ENCODE results near the gene TNFSF8. TPM values are rescaled to one million over a fixed set of nuclear protein-coding genes. Genes with fewer than 3 reads are reported as not detected.

Gene TNFSF8
- total RNA-seq, 6 experiments from 2014 or later: not detected

DNA sequence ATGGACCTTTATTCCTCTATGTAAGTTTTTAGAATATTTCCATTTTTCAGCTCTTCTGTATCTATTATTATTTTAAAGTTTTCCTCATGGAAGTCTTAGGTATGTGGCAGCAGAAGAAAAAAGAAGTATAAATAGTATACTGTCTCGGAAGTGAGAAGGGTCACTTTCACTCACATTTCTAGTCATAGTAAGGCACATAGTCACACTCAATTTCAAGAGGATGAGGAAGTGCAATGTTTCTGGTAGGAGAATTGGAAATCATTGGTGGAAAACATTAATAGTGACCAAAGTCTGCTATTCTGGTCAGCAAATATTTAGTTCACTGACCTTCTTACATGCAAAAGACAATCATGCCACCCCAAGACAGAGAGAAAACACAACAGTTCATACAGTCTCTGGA, 35.2 kb upstream of the TNFSF8 start:
- peaks cover 30% of the 10 kb centered on the region for H3K9me3 Mint-ChIP-seq

DNA sequence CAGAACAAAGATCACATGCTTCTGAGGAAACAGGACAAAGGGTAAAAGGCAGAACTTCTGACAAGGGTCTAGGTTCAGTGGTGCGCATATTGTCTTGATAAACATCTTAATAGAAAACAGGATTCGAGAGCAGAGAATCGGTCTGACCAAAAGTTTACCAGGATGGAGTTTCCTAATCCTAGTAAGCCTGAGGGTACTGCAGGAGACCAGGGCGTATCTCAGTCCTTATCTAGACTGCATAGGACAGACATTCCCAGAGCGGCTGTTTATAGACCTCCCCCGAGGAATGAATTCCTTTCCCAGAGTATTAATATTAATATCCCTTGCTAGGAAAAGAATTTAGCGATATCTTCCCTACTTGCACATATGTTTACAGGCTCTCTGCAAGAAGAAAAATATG, 32.4 kb upstream of the TNFSF8 start:
- Mint-ChIP-seq H3K36me3 (ENCODE audit: low read depth) (peaks cover 15% of the 10 kb centered on the region), H3K4me3 (no peak overlapping the region), H3K4me1 (ENCODE audit: low read depth) (no peaks in the 10 kb centered on the region), H3K27me3 (ENCODE audit: insufficient read depth) (peaks cover 30% of the 10 kb centered on the region), H3K9me3 (peaks cover 47% of the 10 kb centered on the region), H3K27ac (no peak overlapping the region)
- DNase-seq: no peak
- TF ChIP-seq, protein P1, sequence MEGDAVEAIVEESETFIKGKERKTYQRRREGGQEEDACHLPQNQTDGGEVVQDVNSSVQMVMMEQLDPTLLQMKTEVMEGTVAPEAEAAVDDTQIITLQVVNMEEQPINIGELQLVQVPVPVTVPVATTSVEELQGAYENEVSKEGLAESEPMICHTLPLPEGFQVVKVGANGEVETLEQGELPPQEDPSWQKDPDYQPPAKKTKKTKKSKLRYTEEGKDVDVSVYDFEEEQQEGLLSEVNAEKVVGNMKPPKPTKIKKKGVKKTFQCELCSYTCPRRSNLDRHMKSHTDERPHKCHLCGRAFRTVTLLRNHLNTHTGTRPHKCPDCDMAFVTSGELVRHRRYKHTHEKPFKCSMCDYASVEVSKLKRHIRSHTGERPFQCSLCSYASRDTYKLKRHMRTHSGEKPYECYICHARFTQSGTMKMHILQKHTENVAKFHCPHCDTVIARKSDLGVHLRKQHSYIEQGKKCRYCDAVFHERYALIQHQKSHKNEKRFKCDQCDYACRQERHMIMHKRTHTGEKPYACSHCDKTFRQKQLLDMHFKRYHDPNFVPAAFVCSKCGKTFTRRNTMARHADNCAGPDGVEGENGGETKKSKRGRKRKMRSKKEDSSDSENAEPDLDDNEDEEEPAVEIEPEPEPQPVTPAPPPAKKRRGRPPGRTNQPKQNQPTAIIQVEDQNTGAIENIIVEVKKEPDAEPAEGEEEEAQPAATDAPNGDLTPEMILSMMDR (IDR thresholded peaks at IDR 0.05): no peak

More for the DNA sequence above, 35.2 kb upstream of the TNFSF8 start:
- H3K4me1 Mint-ChIP-seq (ENCODE audit: low read depth): no peaks in the 10 kb centered on the region
- H3K27ac Mint-ChIP-seq: no peak overlapping the region
- TF ChIP-seq, protein P1 (IDR thresholded peaks at IDR 0.05): no peak
- H3K36me3 Mint-ChIP-seq (ENCODE audit: low read depth): peaks cover 15% of the 10 kb centered on the region
- no peak overlapping the region for H3K4me3 Mint-ChIP-seq
- DNase-seq: no peak
- peaks cover 24% of the 10 kb centered on the region for H3K27me3 Mint-ChIP-seq (ENCODE audit: insufficient read depth)

DNA sequence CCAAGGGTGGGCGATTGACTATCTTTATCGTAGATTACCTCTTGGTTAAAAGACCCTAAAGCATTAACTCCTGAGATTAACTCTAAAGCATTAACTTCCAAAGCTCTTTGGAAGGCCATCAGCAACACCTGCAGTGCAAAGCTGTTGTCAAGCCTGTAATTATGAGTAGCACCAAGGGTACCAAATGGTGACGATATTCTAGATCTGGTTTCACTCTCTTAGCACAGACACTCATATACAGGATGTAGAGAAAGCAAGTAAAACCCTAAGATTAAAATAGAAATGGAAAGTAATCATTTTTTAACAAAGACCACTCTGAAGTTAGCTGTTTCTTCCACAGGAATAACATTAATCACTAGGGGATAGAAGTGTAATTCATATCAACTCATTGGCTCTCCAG, 29.9 kb upstream of the TNFSF8 start:
- TF ChIP-seq, protein P1 (IDR thresholded peaks at IDR 0.05): no peak
- no peak overlapping the region for H3K4me3 Mint-ChIP-seq
- H3K9me3 Mint-ChIP-seq: peaks cover 47% of the 10 kb centered on the region
- peaks cover 15% of the 10 kb centered on the region for H3K36me3 Mint-ChIP-seq (ENCODE audit: low read depth)
- peaks cover 35% of the 10 kb centered on the region for H3K27me3 Mint-ChIP-seq (ENCODE audit: insufficient read depth)
- no peaks in the 10 kb centered on the region for H3K4me1 Mint-ChIP-seq (ENCODE audit: low read depth)
- no peak overlapping the region for H3K27ac Mint-ChIP-seq
- no peak for DNase-seq

DNA sequence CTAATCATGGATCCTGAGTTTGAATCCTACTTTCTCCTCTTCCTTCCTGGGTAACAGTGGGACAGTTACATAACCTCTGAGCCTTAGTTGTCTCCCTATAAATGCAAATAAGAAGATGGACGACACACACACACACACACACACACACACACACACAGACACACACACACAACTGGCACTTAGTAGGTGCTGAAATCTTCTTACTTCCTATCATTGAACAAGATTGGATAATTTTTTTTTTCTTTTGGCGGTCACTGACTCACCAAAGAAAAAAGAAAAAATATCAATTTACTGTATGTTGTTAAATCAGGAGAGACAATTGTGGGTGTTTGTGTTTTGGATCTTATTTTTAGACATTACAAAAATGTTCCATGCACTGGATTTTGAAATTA, 28.4 kb upstream of the TNFSF8 start:
- Mint-ChIP-seq H3K27ac (no peak overlapping the region), H3K4me1 (ENCODE audit: low read depth) (peaks cover 5% of the 10 kb centered on the region), H3K36me3 (ENCODE audit: low read depth) (peaks cover 15% of the 10 kb centered on the region), H3K27me3 (ENCODE audit: insufficient read depth) (peaks cover 34% of the 10 kb centered on the region), H3K4me3 (no peak overlapping the region), H3K9me3 (peaks cover 44% of the 10 kb centered on the region)
- DNase-seq: no peak
- TF ChIP-seq, protein P1 (IDR thresholded peaks at IDR 0.05): no peak

DNA sequence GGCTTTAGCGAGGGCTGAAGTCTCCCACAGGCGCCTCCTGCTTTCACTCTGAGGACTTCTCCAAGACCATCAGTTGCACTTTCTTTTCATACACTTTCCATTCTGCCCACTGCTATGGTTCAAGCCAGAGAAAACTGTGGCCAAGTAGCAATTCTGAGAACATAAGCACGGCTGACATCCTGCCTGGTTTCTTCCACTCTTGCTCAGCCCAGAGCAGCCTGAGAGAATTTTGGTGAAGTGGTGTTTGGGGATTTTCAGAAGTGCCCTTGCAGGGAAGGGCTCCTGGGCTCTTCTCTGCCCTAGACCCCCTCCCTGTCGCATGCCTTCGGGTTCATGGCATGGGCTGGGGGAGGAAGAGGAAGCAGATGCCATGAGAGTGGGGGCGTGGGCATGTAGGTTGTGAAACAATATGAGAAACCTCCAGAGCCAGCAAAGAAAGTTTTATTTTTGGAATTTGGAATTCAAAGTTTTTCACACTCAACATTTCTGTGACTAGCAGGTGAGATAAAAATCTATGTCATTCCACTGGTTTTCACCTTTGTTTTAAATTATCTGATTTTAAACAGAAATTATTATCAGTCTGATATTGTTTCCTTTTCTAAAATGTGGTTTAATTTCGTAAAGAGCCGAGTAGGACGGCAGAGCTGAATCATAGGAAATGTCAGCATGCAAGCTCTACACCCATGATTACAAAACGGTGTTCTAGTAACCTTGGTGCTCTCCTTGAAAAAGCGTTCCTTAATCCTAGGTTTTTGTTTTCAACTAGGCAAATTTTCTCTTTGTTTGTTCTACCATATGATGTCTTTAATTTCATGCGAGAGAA, 27.8 kb upstream of the TNFSF8 start:
- Mint-ChIP-seq H3K27ac (no peak overlapping the region), H3K9me3 (peaks cover 44% of the 10 kb centered on the region), H3K36me3 (ENCODE audit: low read depth) (peaks cover 15% of the 10 kb centered on the region), H3K4me3 (no peak overlapping the region), H3K4me1 (ENCODE audit: low read depth) (peaks cover 11% of the 10 kb centered on the region), H3K27me3 (ENCODE audit: insufficient read depth) (peaks cover 32% of the 10 kb centered on the region)
- TF ChIP-seq, protein P1 (IDR thresholded peaks at IDR 0.05): no peak
- DNase-seq: no peak

Measured in HFFc6 (cell line).